PFSK-1 (cell line): ENCODE data around the gene LIPA.

ENCODE experiments used
- FOXP2 ChIP-seq: optimal IDR thresholded peaks from 2 replicates; pipeline ENCODE3; 2011; ENCODE audit warnings: borderline replicate concordance, control low read depth, inconsistent platforms; ENCODE audit not compliant: insufficient read depth; ENCODE audit errors: extremely low read length, extremely low read depth
- POLR2AphosphoS5 ChIP-seq: IDR thresholded peaks from 2 replicates; pipeline ENCODE4 v1.6.1; 2012; ENCODE audit warnings: low read depth, mild to moderate bottlenecking, control low read depth, low read length, moderate library complexity
- SIN3A ChIP-seq: IDR thresholded peaks from 2 replicates; pipeline ENCODE4 v1.6.1; 2012; ENCODE audit warnings: mild to moderate bottlenecking, low read length, moderate library complexity, borderline replicate concordance; ENCODE audit not compliant: insufficient read depth
- TAF1 ChIP-seq: IDR thresholded peaks from 2 replicates; pipeline ENCODE4 v1.6.1; 2012; ENCODE audit warnings: low read length, control low read depth, borderline replicate concordance; ENCODE audit not compliant: insufficient read depth
- TF ChIP-seq, protein P1 (sequence below), 2 experiments: IDR thresholded peaks; 2 replicates each; pipeline versions ENCODE4 v1.6.1 to v1.8.0; 2011 to 2012; ENCODE audit warnings: low read depth in 2 of 2, low read length in 2 of 2, control low read depth in 1 of 2, inconsistent platforms in 1 of 2, mild to moderate bottlenecking in 1 of 2, moderate library complexity in 1 of 2; ENCODE audit not compliant: insufficient read depth in 1 of 2

Gene LIPA

DNA sequence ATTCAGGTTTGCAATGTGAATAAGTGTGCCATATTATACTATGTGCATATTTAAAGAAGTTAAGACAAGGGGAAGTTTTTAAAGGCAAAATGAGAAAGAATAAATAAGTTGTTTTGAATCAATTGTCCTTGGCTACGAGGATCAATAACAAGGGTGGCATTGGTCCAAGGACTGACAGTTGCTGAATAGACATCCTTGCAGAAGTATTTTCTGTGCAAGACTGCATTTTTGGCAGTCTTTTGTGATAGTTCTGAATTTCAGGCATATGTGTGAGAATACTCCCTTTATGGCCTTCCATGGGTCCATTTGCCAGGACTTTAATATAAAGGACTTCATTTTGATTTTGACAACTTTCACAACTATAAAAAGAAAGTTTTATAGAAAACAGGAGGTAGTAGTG is 5.4 kb upstream of the LIPA start:
- TF ChIP-seq POLR2AphosphoS5 (no peak), FOXP2 (no peak), SIN3A (no peak), TAF1 (no peak)
- TF ChIP-seq, protein P1, sequence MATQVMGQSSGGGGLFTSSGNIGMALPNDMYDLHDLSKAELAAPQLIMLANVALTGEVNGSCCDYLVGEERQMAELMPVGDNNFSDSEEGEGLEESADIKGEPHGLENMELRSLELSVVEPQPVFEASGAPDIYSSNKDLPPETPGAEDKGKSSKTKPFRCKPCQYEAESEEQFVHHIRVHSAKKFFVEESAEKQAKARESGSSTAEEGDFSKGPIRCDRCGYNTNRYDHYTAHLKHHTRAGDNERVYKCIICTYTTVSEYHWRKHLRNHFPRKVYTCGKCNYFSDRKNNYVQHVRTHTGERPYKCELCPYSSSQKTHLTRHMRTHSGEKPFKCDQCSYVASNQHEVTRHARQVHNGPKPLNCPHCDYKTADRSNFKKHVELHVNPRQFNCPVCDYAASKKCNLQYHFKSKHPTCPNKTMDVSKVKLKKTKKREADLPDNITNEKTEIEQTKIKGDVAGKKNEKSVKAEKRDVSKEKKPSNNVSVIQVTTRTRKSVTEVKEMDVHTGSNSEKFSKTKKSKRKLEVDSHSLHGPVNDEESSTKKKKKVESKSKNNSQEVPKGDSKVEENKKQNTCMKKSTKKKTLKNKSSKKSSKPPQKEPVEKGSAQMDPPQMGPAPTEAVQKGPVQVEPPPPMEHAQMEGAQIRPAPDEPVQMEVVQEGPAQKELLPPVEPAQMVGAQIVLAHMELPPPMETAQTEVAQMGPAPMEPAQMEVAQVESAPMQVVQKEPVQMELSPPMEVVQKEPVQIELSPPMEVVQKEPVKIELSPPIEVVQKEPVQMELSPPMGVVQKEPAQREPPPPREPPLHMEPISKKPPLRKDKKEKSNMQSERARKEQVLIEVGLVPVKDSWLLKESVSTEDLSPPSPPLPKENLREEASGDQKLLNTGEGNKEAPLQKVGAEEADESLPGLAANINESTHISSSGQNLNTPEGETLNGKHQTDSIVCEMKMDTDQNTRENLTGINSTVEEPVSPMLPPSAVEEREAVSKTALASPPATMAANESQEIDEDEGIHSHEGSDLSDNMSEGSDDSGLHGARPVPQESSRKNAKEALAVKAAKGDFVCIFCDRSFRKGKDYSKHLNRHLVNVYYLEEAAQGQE (IDR thresholded peaks at IDR 0.05; ENCODE audit: insufficient read depth in 1 of 2, low read depth in 2 of 2, low read length in 2 of 2), result no peak

DNA sequence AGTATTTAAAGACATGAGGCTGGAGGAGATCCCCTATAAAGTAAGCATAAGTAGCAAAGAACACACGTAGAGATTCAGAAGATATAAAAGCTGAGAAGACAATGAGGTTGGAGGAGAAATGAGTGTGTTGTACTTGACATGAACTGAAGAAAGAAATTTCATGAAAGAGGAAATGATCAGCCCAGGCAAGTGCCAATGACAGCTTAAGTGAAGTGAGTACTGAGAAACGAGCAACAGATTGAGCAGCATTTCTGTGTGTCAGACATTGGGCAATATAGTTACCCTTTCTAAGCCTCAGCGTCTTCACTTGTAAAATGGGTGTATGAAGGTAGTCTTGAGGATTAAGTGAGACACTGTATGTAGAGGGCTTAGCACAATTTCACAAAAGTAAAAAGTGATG is 4.8 kb upstream of the LIPA start:
- no peak for TF ChIP-seq FOXP2
- TF ChIP-seq SIN3A, result no peak
- TF ChIP-seq POLR2AphosphoS5, result no peak
- TF ChIP-seq TAF1, result no peak
- TF ChIP-seq, protein P1 (IDR thresholded peaks at IDR 0.05; ENCODE audit: insufficient read depth in 1 of 2, low read depth in 2 of 2, low read length in 2 of 2), result no peak

DNA sequence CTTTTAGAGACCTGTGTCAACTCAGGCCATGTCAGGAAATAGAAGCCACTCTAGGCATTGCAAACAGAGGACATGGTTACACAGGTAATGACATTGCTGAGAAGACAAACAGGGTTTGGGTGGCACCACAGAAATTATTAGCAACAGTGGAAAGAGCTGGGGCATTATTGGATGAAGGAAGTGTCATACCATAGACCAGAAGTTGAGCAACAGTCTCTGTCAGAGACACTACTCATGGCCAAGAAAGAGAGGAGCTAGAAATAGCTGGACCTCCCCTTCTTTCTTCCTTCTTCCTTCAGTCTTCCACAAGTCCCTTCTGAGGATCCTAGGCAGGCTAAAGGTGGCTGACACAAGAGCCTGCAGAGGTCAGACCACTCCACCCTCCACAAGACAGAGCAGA is 4.2 kb upstream of the LIPA start:
- TF ChIP-seq FOXP2, result no peak
- TF ChIP-seq SIN3A, result no peak
- no peak for TF ChIP-seq TAF1
- TF ChIP-seq, protein P1 (IDR thresholded peaks at IDR 0.05; ENCODE audit: insufficient read depth in 1 of 2, low read depth in 2 of 2, low read length in 2 of 2), result no peak
- no peak for TF ChIP-seq POLR2AphosphoS5

DNA sequence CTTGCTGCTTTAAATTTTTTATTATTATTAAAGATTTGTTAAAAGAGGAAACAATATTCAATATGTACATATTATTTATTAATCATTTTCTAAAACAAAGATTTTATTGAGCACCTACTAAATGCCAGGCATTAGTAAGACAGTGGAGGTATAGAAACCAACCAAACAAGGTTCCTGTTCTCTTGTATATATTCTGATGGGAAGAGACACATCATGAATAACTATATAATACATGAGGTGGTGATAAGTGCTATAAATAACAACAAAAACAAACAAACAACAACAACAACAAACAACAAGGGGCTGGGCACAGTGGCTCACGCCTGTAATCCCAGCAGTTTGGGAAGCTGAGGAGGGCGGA is 630 bp upstream of the LIPA start:
- TF ChIP-seq SIN3A (no peak), TAF1 (no peak)

DNA sequence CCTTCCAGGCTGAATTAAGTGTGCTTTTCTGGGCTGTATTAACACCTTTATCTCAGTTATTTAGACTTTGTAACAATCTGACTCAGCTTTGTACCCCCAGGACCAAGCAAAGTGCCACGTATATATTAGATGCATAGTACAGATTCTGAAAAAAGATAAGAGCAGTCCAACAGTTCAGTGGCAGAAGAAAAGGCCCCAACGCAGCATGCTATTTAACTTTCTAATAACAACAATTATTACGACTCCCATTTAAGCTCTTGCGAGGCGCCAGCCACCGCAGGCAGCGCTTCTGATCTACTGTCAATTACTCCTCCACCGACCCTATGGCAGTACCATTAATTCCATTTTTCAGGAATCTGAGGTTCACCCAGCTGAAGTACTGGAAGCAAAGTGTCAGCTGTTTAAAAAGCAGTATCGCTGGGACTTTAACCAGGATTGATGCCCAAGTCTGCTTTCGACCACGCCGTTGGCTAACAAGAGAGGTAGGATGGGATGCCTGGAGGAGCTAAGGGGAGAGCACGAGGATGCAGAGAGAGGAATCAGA is 638 bp downstream of the LIPA start:
- TF ChIP-seq POLR2AphosphoS5, result no peak
- TF ChIP-seq, protein P1 (IDR thresholded peaks at IDR 0.05; ENCODE audit: insufficient read depth in 1 of 2, low read depth in 2 of 2, low read length in 2 of 2), result no peak
- no peak for TF ChIP-seq SIN3A
- no peak for TF ChIP-seq FOXP2
- TF ChIP-seq TAF1, result no peak
